BE2C (cell line): ENCODE data around the gene BRAT1.
A peak's percentile ranks its signal among the peaks of the same experiment; 100 is the strongest.
"Not testable (repeated sequence)": the region's sequence is repeated elsewhere in the genome, so short reads cannot be mapped to it uniquely, and the experiment has no call there.

Experiments
- DNase-seq: peaks from one replicate; pipeline ENCODE4 v3.0.0-alpha.2; 2020
- H3K27me3 ChIP-seq: fragments of 250-450 bp; sonication (Bioruptor Pico); 2 replicates; pipeline ENCODE4 v1.5.1; 2020; ENCODE audit warnings: mild to moderate bottlenecking
- H3K36me3 ChIP-seq: fragments of 250-450 bp; sonication (Bioruptor Pico); 2 replicates; pipeline ENCODE4 v1.5.1; 2020; ENCODE audit warnings: mild to moderate bottlenecking
- H3K4me1 ChIP-seq: fragments of 250-450 bp; sonication (Bioruptor Pico); 2 replicates; pipeline ENCODE4 v1.5.1; 2020
- H3K4me3 ChIP-seq: 2 replicates; pipeline ENCODE4 v1.5.1; 2011; ENCODE audit warnings: low read depth, low read length
- H3K9me3 ChIP-seq: fragments of 250-450 bp; sonication (Bioruptor Pico); 2 replicates; pipeline ENCODE4 v1.5.1; 2020
- CTCF ChIP-seq: IDR thresholded peaks from 2 replicates; pipeline ENCODE4 v1.5.1; 2012; ENCODE audit warnings: mild to moderate bottlenecking, low read depth, low read length

Gene BRAT1

GRCh38 chr7:2532816-2533215 lies 22.5 kb downstream of the BRAT1 start:
- H3K4me3 ChIP-seq, DNase-seq, H3K27me3 ChIP-seq, H3K4me1 ChIP-seq, H3K9me3 ChIP-seq: not testable (repeated sequence)
- peaks cover 19% of the 10 kb centered on the region for H3K36me3 ChIP-seq

GRCh38 chr7:2532199-2532772 lies 23.0 kb downstream of the BRAT1 start:
- H3K4me1 ChIP-seq, H3K27me3 ChIP-seq, H3K9me3 ChIP-seq, DNase-seq, H3K4me3 ChIP-seq: not testable (repeated sequence)
- peaks cover 16% of the 10 kb centered on the region for H3K36me3 ChIP-seq

- not testable (repeated sequence) for H3K9me3 ChIP-seq, H3K4me1 ChIP-seq, H3K4me3 ChIP-seq, H3K27me3 ChIP-seq
- H3K36me3 ChIP-seq, result peaks cover 20% of the 10 kb centered on the region
- peak; percentile 20 for DNase-seq
These were observed 23.6 kb downstream of the BRAT1 start for GRCh38 chr7:2531796-2532110.

- H3K4me3 ChIP-seq, result peak overlapping the region; percentile 8; the same call in 1 of the 2 replicates
- not testable (repeated sequence) for H3K9me3 ChIP-seq, H3K27me3 ChIP-seq, H3K4me1 ChIP-seq
- peaks cover 25% of the 10 kb centered on the region for H3K36me3 ChIP-seq
- peak; percentile 23 for DNase-seq
These were observed 24.1 kb downstream of the BRAT1 start for GRCh38 chr7:2530994-2531795.

GRCh38 chr7:2530071-2530987 lies 25.0 kb downstream of the BRAT1 start:
- no peak overlapping the region for H3K4me3 ChIP-seq
- DNase-seq, result peak; percentile 18
- H3K4me1 ChIP-seq, result peaks cover 10% of the 10 kb centered on the region
- H3K27me3 ChIP-seq, result no peaks in the 10 kb centered on the region
- no peaks in the 10 kb centered on the region for H3K9me3 ChIP-seq
- H3K36me3 ChIP-seq, result peaks cover 34% of the 10 kb centered on the region
- no peak for TF ChIP-seq CTCF

GRCh38 chr7:2529161-2530070 lies 25.9 kb downstream of the BRAT1 start:
- peaks cover 35% of the 10 kb centered on the region for H3K36me3 ChIP-seq
- DNase-seq, result peak; percentile 14
- no peaks in the 10 kb centered on the region for H3K9me3 ChIP-seq
- no peak for TF ChIP-seq CTCF
- H3K27me3 ChIP-seq, result no peaks in the 10 kb centered on the region
- no peak overlapping the region for H3K4me3 ChIP-seq
- H3K4me1 ChIP-seq, result peaks cover 13% of the 10 kb centered on the region

- Histone ChIP-seq H3K27me3 (no peaks in the 10 kb centered on the region), H3K36me3 (peaks cover 35% of the 10 kb centered on the region), H3K4me3 (no peak overlapping the region), H3K4me1 (peaks cover 21% of the 10 kb centered on the region), H3K9me3 (no peaks in the 10 kb centered on the region)
- peak; percentile 8 for DNase-seq
- no peak for TF ChIP-seq CTCF
These were observed 26.7 kb downstream of the BRAT1 start for GRCh38 chr7:2528481-2529095.
